ENCODE results near the gene RPS14.

- TF ChIP-seq CTCF (IDR thresholded peaks at IDR 0.05) (no peak), USF2 (CRISPR knock-in tag; IDR thresholded peaks at IDR 0.05) (no peak), ZNF512 (CRISPR knock-in tag; IDR thresholded peaks at IDR 0.05; ENCODE audit: borderline replicate concordance) (no peak), STAT6 (CRISPR knock-in tag; conservative IDR thresholded peaks at IDR 0.05; ENCODE audit: low read depth) (no peak), ATF3 (CRISPR knock-in tag; conservative IDR thresholded peaks at IDR 0.05) (no peak), ARID4B (CRISPR knock-in tag; IDR thresholded peaks at IDR 0.05; ENCODE audit: borderline replicate concordance) (no peak), E2F5 (CRISPR knock-in tag; IDR thresholded peaks at IDR 0.05) (no peak), ZNF121 (CRISPR knock-in tag; IDR thresholded peaks at IDR 0.05) (peak; percentile 49; the same call in 1 of the 2 replicates), ZBTB21 (CRISPR knock-in tag; IDR thresholded peaks at IDR 0.05; ENCODE audit: borderline replicate concordance) (no peak), NR3C1 (CRISPR knock-in tag; conservative IDR thresholded peaks at IDR 0.05; ENCODE audit: low read depth) (no peak), ATF6 (CRISPR knock-in tag; IDR thresholded peaks at IDR 0.05) (no peak), ZNF138 (CRISPR knock-in tag; conservative IDR thresholded peaks at IDR 0.05) (no peak), ZNF232 (CRISPR knock-in tag; IDR thresholded peaks at IDR 0.05) (no peak)
These were observed 8.4 kb downstream of the RPS14 start for GRCh38 chr5:150440948-150441812.
